Right cardiac atrium (tissue), 5 donors: Measurements from ENCODE around the gene C18orf32. TPM values are rescaled to one million over a fixed set of nuclear protein-coding genes. Genes with fewer than 3 reads are reported as not detected.

Experiments
- ATAC-seq, 2 donors: fragments of 200-7000 bp; cut with Tn5 transposase; one replicate each; pipeline versions ENCODE4 v1.8.0 to v1.9.1; 2020; ENCODE audit warnings: moderate library complexity in 2 of 2, mild to moderate bottlenecking in 1 of 2
- DNase-seq, 3 donors: peaks; one replicate each; pipeline ENCODE4 v3.0.0-alpha.2; 2020
- H3K27ac ChIP-seq: one replicate; pipeline ENCODE4 v1.5.1; 2013; ENCODE audit warnings: mild to moderate bottlenecking, low read length, control low read depth, moderate library complexity
- H3K27me3 ChIP-seq: one replicate; pipeline ENCODE4 v1.6.1; 2013; ENCODE audit not compliant: control insufficient read depth, insufficient read depth
- H3K4me1 ChIP-seq: one replicate; pipeline ENCODE4 v1.6.1; 2013; ENCODE audit warnings: low read length; ENCODE audit not compliant: control insufficient read depth, insufficient read depth
- H3K4me3 ChIP-seq: one replicate; pipeline ENCODE4 v1.5.1; 2013; ENCODE audit warnings: low read length, control low read depth
- H3K9me3 ChIP-seq: one replicate; pipeline ENCODE4 v1.6.1; 2013; ENCODE audit warnings: low read length; ENCODE audit not compliant: control insufficient read depth
- WGBS: extraction: QIAGEN DNeasy Blood & Tissue Kit; methylation state at CpG from one replicate; pipeline ENCODE4 v1.1.7; 2013; 5-methylcytosine and 5-hydroxymethylcytosine counted together
- intact Hi-C, 4 donors: fragments of 100-400 bp; cut with DNase I; formaldehyde crosslinking; loops; one replicate each; pipeline versions ENCODE4 v1.11.0 to v1.14.0; 2022 to 2023
- polyA plus RNA-seq: library from polyadenylated mRNA; stranded (reverse); fragments of 200-250 nt; gene quantifications from one replicate; pipeline ENCODE4 v1.2.3, GENCODE V29; 2013
- total RNA-seq, 4 donors: library from RNA; stranded (reverse); fragmentation: NEBNext Ultra II Directional; extraction: Animal tissue kit (Norgen Biotek cat#: 25700); gene quantifications; one replicate each; pipeline ENCODE4 v1.2.1, GENCODE V29; 2021
- donor health status: healthy with polysubstance abuse.
- donor health status: DM: no; HTN: yes; CAD: no.
- donor health status: DM: no; HTN: no; CAD: no.
- donor health status: DM: no; HTN: yes; CAD: no; lungs with severe emphysema.
- donor health status: DM: yes; HTN: yes; CAD: no.

The C18orf32 gene
- total and polyA plus RNA-seq, 5 donors: 64.7 to 120 (median 75.6) TPM

- no peak for DNase-seq
- Histone ChIP-seq H3K4me1 (peaks cover 2% of the 10 kb centered on the region), H3K4me3 (no peak overlapping the region), H3K27ac (no peak overlapping the region), H3K27me3 (no peaks in the 10 kb centered on the region), H3K9me3 (peaks cover 3% of the 10 kb centered on the region)
- ATAC-seq: no peak
- intact Hi-C loops: no loop called here
- 72% methylated on average over 5 of the region's 5 CpGs for WGBS
Measured at GRCh38 chr18:49446481-49446880, 40.6 kb downstream of the C18orf32 start.

DNA sequence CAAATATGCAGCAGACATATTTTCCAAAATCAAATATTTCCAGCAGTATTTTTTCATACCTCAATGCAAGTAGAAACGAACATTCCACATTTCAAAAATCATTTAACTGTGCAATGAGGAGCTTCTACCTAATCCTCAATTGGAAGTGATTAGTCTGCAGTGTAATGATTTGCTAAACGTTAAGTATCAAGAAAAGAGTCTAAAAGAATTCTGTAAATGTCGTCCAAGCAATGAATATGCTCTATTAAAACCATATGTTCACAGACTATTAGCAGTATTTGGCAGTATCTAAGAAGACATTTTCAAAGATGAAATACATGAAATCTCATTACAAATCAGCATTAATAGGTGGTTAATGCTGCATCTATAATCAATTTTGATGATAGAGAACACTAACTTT lies 42.5 kb downstream of the C18orf32 start:
- peaks cover 3% of the 10 kb centered on the region for H3K9me3 ChIP-seq
- DNase-seq (no peak), ATAC-seq (no peak)
- WGBS: 80% methylated on average over 3 of the region's 3 CpGs
- H3K4me1 ChIP-seq: peaks cover 3% of the 10 kb centered on the region
- intact Hi-C loops: no loop called here
- no peaks in the 10 kb centered on the region for H3K27me3 ChIP-seq
- H3K27ac ChIP-seq: no peak overlapping the region
- no peak overlapping the region for H3K4me3 ChIP-seq

DNA sequence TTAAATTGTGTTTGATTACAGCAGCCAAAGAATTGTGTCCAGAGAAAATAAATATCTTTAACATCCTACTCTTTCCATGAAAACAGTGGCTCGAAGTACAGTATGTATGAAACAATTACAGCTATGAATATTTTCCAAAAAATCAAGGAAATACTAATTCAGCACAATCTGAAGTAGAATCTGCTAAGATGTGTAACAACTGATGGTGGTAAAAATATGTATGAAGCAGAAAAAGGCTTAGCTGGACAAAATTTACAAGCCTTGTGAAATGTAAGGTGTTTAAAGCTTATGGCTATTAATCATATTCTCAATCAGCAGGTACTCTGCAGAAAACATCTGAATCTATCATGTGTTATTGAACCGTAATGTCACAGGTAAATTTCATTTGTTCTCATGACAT lies 43.2 kb downstream of the C18orf32 start:
- ATAC-seq (no peak), DNase-seq (no peak)
- Histone ChIP-seq H3K9me3 (peaks cover 3% of the 10 kb centered on the region), H3K4me1 (peaks cover 3% of the 10 kb centered on the region), H3K4me3 (no peak overlapping the region), H3K27me3 (no peaks in the 10 kb centered on the region), H3K27ac (no peak overlapping the region)
- intact Hi-C loops: no loop called here
- 89% methylated on average over 2 of the region's 2 CpGs for WGBS

DNA sequence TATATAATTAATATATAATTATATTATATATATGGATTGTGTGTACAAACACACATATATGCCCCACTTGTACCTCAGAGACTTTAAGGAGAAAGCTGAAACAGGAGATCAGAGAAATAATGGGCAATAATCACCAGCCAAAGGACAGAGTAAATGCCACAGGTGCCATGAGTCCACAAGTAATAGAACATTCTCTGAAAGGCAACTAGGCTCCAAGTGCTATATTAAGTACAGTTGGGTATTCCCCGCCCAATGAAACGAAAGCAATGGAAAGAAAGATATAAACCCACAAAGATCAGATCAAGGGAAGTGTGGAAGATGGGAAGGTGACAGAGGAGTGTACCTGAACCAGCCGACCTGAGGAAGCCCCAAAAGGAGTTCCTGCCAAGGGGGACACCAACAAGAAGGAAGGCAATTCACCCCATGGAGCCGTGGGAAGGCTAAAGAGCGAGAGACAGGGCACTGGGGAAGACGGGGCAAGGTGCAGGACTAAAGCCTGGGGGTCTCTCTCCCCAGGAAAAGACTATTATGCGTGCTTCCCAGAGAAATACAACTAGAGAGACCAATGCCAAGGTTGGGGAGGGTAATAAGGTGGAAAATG lies 45.6 kb downstream of the C18orf32 start:
- Histone ChIP-seq H3K27me3 (no peaks in the 10 kb centered on the region), H3K9me3 (no peaks in the 10 kb centered on the region), H3K27ac (no peak overlapping the region), H3K4me1 (peaks cover 6% of the 10 kb centered on the region), H3K4me3 (no peak overlapping the region)
- no peak for DNase-seq
- WGBS: 94% methylated on average over 7 of the region's 7 CpGs
- ATAC-seq: peak in 1 of 2 donors; percentile 33
- intact Hi-C loops: no loop called here

DNA sequence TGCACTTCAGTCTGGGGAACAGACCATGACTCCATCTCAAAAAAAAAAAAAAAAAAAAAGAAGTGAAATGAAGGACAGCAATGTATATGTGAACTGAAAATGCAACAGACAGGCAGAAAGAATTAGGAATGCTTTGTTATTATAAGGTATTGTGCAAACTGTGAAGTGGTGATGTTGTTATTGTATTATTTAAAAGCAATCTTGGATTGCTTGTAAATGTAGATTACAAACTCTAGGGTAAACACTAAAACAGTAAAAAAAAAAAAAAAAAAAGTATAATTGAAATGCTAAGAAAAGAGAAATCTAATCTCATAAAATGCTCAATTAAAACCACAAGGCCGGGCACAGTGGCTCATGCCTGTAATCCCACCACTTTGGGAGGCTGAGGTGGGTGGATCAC lies 51.9 kb downstream of the C18orf32 start:
- Histone ChIP-seq H3K27ac (no peak overlapping the region), H3K27me3 (no peaks in the 10 kb centered on the region), H3K4me1 (peaks cover 3% of the 10 kb centered on the region), H3K9me3 (no peaks in the 10 kb centered on the region), H3K4me3 (no peak overlapping the region)
- DNase-seq: no peak
- no peak for ATAC-seq
- intact Hi-C loops: no loop called here
- WGBS: 93% methylated on average over 1 of the region's 1 CpG

GRCh38 chr18:49432602-49433001 lies 54.4 kb downstream of the C18orf32 start:
- H3K27ac ChIP-seq: no peak overlapping the region
- ATAC-seq (no peak), DNase-seq (no peak)
- H3K4me3 ChIP-seq: no peak overlapping the region
- H3K4me1 ChIP-seq: no peaks in the 10 kb centered on the region
- intact Hi-C loops: no loop called here
- no peaks in the 10 kb centered on the region for H3K9me3 ChIP-seq
- H3K27me3 ChIP-seq: no peaks in the 10 kb centered on the region
- WGBS: 96% methylated on average over 2 of the region's 2 CpGs

DNA sequence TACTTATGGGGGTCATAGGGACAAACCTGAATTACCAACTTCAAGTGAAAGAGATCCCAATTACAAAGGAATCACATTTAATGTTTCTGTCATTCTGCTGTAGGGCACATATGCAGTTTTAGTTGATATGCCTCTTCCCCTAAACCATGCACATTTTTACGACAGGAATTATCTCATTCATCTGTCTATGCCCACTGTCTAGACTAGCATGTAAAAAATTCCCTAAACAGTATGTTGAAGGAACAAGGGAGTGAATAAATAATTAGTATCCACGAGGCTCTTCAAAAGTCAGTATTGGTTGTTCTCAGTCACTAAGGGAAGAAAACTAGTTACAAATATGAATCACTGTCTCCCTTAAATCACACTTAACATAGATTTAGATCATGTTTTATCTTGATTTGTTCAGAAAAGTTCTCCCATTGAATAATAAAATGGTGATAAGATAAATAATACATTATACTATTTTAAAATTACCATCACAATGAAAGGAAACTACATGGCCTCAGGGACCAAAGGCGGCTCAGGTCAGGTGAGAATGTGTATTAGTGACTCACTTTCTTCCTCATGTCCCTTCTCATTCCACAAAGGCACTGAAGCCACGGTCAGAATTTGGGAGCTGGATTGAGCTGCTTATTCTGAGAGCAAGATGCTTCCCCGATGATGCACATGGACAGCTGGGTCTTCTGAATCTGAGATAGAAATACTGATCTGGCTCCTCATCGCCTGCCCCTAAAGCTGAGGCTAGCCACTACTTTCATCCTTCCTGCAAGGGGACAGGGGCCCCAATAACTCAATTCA lies 55.7 kb downstream of the C18orf32 start:
- no peak for DNase-seq
- intact Hi-C loops: no loop called here
- WGBS: 83% methylated on average over 6 of the region's 6 CpGs
- no peak overlapping the region for H3K4me3 ChIP-seq
- no peaks in the 10 kb centered on the region for H3K9me3 ChIP-seq
- H3K27ac ChIP-seq: no peak overlapping the region
- no peaks in the 10 kb centered on the region for H3K4me1 ChIP-seq
- ATAC-seq: no peak
- no peaks in the 10 kb centered on the region for H3K27me3 ChIP-seq

Other genes starting within 250 kb of the C18orf32 start
- 10 to 100 TPM; 50.0 to 59.7 (median 50.9) TPM for gene DYM, start 26.6 kb downstream of the C18orf32 start, total RNA-seq
- 13.1 TPM for gene DYM, start 26.6 kb downstream of the C18orf32 start, polyA plus RNA-seq
- 1,000 to 10,000 TPM in 2 of 4 donors, 100 to 1,000 TPM in 2; 949 to 1,084 (median 1,011) TPM for gene RPL17, start 5.2 kb upstream of the C18orf32 start, total RNA-seq
- 1,230 TPM for gene RPL17, start 5.2 kb upstream of the C18orf32 start, polyA plus RNA-seq
- gene LIPG, start 74.8 kb upstream of the C18orf32 start, total RNA-seq: 1 to 10 TPM in 1 of 4 donors, under 1 TPM in 3; 0.03 to 2.1 (median 0.19) TPM
- gene LIPG, start 74.8 kb upstream of the C18orf32 start, polyA plus RNA-seq: 0.07 TPM